ENCODE results near the gene FNDC5.

Gene FNDC5

DNA sequence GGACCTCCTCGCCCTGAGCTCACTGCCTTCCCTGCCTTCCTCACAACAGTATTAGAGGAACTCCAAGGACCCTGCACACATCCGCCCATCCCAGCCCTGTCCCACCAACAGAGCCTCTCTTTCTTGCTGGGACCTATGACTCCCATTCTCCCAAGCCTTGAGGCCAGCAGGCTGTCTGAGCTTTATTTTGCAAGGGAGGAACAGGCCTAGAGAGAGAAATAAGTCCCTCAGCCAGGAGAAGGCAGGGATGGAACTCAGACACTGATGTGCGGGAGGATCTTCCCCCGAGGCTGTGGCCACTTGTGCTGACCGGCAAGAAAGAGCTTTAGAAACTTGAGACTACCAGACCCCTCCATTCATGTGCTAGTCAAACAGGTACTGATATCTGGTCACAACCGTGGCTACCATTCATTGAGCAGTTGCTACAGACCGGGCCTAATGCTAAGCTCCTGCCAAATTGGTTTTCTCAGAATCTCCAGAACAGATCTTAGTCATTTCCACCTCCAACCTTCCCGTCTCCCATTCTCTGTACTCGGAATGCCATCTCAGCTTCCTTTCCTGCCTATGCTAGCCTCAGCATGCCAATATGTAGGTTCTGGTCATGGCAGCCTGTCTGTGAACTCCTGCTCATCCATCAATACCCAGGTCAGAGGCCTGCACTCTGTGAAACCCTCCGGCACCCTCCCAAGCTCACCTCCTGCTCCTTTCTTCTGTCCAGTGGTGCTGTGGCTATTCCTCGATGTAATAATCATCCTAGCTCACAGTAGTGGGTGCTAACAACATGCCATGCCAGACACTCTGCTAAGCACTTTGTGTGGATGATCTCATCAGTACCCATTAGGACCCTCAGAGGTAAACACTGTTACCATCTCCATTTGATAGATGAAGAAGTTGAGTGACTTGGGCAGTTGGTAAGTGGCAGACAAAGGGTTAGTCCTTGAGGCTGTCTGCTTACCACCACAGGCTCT lies 26.7 kb upstream of the FNDC5 start:
- DNase-seq = no peak

DNA sequence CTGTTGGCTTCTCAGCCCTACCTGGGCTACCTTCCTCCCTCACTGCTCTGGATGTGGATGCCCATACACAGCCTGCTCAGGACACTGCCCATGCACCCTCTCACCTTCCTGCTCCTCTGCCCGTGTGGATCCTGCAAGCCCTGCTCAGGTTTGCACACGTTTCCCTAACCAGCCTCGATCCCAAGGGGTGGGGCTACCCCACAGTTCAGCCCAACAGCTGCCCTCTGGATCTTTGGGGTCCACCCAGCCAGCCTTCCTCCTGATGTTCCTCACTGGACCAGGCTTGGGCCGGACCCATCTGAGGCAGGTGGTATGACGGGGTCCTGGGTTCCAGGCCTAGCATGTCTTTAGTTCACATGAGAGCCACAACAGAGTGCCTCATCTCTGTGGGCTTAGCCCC lies 25.7 kb upstream of the FNDC5 start:
- no peak for DNase-seq

DNA sequence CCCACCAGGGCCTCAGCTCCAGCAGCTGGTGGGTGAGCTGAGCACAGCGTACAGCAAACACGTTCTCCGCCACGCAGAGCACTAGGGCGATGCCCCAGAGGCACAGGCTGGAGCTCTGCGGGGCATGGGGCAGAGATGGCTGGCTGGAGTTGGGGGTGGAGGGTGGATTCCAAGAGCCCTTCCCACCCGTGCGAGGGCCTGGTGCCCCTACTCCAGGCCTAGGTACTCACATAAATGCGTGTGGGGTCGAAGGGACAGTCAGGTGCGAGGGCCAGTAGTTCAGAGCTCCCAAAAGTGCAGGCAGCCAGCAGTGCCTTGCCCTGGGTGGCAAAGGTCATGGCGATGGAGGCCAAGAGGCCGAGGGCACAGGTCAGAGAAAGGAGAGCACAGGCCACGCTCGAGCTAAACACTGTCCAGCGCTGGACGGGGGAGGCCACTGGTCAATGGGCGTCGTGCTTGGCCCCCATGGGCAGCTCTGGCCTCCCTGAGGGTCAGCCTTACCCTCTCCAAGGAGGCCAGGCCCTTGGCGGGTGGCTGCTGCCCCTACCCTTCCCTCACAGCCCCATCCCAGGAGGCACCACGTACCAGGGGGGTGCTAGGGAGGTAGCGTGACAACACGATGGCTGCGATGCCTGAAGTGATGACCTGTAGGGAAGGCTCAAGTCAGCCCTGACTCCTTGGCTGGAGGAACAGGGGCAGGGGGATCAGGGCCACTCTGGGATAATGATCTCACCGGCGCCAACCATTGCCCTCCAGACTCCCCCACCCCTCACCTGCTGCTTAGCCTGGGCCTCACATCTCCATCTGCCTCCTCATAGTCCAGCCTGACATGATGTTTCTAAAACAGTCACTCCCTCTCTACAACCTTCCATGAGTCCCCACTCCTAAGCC lies 24.9 kb upstream of the FNDC5 start:
- no peak for DNase-seq

DNA sequence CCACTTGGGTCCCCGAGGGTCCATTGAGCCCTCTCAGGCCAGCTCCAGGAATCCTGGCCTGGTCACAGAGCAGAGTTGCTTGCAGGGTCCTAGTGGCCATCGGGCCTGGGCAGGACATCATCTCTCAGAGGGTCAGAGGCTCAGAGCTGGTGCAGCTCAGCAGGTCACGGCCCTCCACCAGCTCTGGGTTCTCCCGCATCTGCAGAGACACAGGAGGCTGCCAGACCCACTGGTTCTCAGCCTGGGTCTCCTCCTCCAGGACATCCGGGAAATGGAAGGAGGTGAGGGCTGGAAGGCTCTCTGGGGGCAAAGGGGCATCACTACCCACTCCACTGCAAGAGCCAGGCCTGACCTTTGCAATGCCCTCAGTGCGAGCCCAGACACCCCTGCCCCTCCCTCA lies 24.0 kb upstream of the FNDC5 start:
- DNase-seq = no peak

DNA sequence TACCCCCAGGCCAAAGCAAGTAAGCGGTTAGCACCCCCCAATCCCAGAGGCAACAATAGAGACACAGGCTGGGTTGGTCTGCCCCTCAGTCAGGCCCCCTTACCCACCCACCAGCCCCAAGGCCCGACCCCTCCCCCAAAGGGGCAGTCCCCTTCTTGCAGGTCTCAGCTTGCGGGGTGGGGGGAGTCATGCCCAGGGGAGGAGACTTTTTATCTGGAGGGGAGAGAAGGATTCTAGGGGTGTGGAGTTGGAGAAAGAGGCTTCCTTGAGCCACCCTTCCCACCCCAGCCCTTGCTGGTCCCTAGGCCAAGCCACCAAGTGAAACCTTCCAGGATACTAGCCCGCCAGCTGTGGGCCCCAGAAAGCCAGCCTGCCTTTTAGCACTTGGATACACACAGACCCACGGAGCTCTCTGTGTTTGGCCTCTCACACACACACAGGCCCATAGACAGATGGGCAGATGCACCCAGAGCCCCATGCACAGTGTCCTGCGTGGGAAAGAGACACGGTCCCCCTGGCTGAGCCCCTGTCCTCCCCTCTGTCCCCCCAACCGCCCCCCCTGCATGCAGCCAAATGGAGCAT lies 23.4 kb upstream of the FNDC5 start:
- no peak for DNase-seq

DNA sequence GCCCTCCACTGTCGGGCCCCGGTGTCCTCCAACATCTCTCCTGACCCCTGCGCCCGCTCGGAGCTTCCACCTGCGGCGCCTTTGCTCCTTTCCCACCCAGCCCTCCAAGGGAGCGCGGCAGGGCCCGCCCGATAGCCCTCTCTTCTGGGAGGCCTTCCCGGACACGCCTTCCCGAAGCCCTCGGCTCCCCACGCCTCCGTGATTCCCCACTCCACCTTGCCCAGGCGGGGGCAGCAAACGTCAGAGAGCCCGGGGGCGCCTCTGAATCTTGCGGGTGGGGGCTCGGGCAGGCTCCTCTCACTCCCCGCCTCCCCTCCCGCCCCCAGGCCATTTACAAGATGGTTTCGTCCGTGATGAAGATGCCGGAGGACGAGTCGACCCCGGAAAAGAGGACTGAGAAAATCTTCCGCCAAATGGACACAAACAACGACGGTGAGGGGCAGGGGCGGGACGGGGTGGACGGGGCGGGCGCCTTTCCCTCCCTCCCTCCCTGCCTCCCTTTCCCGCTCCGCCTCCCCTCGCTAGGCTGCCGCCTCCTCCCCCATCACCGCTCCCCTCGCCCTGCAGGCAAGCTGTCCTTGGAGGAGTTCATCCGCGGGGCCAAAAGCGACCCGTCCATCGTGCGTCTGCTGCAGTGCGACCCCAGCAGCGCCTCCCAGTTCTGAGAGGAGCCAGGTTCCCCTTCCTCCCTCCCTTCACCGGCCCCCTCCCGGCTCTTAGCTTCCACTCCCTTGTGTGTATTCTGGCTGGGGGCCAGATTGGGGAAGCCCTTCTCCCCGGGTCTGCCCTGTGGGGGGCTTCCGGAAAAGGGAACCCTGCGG lies 22.7 kb upstream of the FNDC5 start:
- no peak for DNase-seq

DNA sequence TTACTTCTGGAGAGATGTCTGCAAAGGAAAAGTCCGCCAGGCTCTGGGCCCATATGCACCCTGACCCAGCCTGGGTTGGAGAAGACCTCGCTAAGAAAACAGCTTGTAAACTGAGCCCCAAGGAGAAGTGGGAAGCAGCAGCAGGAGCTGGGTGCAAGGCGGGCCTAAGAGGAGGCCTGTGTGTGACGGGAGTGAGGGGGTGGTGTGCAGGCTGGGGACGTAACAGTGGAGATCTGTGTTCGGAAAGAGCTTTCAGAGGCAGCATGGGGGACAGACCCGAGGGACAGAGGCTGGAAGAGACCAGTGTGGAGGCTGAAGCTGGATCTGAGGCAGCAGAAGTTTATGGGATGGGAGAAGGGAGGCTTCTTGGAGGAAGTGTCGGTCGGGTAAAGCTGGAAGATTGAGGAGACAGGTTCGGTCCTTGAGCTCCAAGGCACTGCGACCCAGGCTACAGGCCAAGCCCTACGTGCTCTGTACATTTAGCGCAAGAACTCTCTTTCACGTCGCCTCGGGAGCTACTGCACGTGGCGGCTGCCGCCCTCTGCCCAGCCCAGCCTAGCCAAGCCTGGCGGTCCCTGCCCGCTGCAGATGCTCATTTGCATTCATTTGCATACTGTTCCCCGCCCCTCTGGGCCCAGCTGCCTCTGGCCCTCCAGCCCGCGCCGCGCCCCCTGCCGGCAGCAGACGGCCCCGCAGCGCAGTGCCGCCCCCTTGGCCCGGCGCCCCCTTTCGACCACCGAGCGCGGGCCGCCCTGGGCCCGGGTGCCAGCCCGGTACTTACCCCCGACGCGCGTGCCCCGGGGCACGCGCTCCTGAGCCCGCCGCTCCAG lies 21.9 kb upstream of the FNDC5 start:
- peak; percentile 22 for DNase-seq

DNA sequence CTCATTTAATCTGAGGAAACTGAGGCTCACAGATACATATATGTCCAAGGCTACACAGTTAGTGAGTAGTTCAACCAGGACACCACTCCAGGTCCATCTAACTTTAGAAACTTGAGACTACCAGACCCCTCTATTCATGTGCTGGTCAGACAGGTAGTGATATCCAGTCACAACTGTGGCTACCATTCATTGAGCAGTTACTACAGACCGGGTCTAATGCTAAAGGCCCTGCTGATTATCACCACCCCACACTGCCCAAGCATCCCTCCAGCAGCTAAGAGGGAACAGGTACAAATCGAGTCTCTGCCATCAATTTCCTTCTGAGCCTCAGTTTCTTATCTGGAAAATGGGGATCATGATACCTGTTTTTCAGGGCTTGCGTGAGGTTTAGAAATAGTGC lies 20.9 kb upstream of the FNDC5 start:
- DNase-seq = no peak

DNA sequence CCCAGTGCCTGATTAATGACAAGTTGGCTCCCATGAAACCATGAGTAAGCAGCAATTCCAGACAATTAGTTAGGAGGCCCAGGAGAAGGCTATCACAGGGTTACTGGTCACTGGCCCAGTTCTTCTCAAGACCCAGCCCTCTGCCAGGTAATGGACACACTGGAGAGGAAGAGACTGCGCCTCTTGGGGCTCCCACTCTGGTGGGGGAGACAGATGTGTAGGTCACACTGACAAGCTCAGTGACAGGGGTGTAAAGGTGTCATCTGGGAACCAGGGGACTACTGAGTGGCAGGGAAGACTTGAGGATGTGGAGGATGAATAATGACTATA lies 20.5 kb upstream of the FNDC5 start:
- DNase-seq = no peak

DNA sequence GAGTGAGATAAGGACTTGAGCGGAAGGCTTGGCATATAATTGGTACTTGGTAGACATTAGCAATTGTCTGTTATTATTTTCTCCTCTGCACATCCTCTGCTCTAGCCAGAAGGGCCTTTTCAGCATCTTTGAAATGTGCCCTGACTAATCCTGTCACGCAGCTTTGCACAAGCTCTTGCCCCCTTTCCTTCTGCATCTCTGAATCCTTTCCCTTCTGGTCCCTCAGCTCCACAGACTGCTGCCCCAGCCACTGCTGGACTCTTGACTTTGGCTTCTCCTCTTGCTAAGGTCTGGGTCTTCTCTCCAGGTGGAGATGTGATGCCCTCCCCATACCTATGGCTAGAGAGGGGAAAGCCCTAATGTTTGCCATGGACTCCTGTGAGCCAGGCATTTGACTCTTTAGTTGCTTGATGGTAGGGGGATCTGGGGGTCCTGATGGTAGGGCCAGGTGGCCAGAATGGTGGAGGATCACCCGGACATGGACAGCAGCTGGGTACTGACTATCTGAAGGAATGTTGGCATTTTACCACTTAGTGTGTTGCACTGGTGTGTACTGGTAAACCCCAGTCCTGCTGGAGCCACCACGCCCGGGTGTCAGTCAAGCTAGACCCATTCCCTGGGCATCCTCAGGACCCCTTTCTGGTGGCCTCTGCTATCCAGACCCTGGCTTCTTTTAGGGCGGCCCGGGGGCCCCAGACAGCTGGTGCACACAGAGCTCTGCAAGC lies 20.0 kb upstream of the FNDC5 start:
- DNase-seq = no peak

DNA sequence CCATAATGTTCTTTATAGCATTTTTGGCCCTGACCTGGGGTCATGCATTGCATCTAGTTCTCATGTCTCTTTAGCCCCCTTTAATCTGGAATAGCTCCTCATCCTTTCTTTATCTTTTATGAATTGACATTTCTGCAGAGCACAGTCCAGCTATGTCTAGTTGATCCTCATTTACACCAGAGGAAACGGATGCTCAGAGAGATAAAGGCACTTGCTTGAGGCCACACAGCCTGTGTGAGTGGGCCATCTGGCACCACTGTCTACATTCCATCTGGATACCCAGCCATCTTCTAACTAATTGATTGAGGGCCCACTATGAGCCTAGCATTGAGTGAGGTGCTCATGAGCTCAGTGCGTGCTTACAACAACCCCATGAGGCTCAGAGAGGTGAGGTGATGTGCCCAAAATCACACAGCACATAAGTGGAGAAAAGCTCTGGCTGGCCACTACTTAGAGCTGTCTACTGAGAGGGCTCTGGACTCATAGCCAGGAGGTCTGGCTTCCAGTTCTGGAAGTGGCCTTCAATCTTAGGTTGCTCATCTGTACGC lies 19.1 kb upstream of the FNDC5 start:
- no peak for DNase-seq

DNA sequence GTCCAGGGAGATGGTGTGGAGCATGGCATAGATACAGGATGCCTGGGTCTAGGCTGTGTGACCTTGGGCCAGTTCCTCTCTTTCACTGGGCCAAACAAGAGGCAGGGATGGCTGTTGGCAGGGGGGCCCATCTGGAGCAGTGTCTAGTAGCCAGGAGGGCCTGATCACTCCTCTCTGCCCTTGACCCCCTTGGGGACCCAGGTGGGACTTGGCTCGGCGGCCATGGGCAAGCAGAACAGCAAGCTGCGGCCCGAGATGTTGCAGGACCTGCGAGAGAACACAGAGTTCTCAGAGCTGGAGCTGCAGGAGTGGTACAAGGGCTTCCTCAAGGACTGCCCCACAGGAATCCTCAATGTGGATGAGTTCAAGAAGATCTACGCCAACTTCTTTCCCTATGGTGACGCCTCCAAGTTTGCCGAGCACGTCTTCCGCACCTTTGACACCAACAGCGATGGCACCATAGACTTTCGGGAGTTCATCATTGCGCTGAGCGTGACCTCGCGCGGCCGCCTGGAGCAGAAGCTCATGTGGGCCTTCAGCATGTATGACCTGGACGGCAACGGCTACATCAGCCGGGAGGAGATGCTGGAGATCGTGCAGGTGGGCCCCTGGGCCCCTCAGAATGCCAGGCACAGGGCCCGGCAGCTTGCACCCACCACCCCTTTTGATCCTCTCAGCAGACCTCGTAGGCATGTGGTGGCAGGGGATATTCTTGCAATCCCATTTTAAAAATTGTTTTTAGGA lies 18.1 kb upstream of the FNDC5 start:
- DNase-seq = no peak

DNA sequence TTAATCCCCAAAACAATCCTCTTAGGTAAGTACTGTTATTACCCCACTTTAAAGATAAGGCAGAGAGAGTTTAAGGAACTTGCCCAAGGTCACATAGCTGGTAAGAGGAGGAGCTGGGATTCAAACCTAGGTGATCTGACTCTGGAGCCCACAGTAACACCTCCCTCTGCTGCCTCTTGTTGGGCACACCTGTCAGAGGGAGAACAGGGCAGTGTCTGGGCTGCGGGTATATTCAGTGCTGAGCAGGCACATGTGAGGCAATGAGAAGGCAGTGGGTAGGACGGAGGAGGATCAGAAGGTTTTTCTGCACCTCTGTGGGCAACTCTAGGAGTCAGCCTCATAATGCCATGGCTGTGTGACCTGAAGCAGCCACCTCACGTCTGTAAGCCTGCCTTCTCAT lies 17.4 kb upstream of the FNDC5 start:
- no peak for DNase-seq

DNA sequence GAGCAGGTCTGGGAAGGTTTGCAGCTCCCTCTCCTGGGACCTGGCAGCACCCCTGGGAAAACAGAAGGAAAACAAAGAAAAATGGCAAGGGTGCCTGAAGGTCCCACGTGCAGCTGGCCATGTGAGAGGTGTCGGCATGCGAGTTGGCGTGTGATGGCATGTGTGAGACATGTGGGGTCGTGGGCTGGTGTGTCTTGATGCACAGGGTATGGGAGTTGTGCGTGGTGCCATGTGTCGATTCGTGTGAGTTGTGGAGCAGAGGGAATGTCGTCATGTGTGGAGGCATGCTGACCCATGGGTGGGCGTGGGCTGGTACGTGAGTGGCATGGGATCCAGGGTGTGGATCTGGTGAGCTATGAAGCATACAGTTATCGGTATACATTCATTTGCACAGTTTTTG lies 16.9 kb upstream of the FNDC5 start:
- no peak for DNase-seq

DNA sequence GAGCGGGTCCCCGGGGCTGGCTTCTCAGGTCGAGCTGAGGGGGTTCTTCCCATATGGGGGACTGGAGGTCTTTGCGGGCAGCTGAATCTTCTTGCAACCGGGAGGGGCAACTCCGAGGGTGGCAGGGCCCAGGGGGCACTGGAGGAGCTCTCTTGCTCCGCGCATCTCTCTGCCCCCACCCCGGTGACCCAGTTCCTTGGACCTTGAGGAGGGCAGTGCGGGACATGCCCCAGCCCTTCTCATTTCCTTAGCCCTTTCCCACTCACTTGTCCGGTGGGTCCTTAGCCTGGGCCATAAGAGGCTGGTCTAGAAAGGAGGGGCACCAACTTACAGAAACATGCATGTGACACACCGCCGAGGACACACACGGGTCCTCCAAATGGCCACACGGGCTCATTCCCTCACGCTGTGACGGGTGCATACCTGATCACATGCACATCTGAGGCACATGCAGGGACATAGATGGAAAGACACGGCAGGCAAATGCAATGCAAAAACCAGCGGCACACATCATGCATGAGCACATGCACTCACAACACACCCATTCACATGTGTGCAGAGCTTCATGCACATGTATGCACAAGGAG lies 16.2 kb upstream of the FNDC5 start:
- no peak for DNase-seq

DNA sequence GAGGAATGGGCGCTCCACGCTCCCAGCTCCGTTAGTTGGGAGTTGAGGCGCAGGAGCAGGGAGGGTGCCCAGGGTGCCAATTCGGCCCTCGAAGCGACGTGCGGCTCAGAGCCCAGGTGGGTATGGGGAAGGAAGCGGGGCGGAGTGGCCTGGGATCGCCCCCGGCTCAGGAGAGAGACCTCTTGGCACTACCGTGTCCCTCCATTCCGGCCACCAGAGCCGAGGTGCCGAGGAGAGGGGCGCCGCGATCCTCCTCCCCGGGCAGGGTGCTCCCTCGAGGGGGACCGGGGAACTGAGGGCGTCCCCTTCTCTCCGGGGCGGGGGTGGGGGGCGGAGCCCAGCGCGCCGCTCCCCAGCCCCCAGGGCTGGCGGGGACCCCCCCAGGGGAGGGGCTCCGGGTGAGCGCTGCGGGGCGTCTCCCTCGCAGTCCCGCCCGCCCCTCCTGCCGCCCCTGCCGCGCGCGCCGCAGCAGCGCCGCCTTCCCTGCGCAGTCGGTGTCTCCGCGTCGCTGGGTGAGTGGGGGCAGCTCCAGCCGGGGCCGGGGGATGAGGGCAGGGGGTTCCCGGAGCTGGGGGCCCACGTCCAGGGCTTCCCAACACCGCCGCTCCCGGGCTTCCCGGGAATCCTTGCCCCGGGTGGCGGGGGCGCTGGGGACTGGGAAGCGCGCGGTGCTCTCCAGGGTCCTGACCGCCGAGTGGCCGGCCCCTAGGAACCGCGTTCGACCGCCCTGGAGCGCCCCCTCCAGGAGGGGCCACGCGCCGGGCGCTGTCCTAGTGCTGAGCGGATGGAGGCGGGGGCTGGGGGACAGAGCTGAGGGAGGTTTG lies 15.5 kb upstream of the FNDC5 start, which contains the start of gene HPCA:
Gene HPCA, plus strand, starts transcription at position 488 of the 824 bp plus-strand sequence. CDS start 2,408 bp downstream, outside the sequence.
- DNase-seq = no peak

DNA sequence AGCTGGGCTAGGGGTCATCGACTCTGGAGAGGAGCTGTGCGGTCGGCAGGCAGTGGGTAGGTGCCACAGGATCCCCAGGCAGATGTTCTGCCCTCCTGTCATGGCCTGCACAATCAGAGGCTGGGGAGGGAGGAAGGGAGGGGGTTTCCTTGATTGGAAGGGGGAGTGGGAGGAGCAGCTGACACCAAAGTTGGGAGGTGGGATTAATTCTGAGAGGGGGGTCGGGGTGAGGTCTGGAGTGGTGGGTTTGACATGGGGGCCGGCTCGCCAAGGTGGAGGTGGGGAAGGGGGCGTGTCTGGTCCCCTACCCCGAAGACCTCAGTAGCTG lies 14.9 kb upstream of the FNDC5 start:
- DNase-seq = no peak

DNA sequence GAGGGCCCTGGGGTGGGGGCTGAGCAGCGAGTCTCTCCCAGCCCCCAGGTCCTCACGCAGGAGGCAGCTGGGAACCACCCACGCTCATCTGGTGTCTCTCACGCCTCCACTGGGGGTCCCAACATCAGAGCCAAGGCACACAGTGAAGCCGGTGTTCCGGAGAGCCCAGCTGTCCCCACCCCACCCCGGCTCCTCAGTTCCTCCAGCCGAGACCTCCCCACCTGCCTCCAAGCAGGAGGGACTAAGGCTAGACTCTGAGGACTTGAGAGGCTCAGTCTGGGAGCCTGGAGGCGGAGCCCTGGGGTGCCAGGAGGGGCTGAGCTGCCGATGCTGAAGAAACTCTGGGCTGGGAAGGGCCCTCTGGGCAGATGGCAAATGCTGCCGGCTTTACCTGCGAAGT lies 14.0 kb upstream of the FNDC5 start:
- no peak for DNase-seq

DNA sequence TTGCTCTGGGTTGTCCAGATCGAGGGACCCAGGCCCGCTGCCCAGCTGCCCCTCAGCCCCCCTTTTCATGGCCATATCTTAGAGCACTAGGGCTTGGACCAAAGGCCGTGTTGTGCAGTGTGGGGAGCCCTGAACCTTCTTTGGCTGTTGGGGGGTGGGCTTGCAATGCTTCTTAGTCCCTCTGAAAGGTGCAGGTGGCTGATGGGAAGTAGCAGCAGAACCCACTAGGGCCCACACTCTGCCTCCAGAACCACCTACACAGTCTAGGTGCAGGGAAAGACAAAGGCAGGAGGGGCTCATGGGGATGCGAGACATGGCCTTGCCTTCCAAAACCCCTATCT lies 13.3 kb upstream of the FNDC5 start:
- DNase-seq = no peak

All from CD4-positive, alpha-beta T cell treated with Interferon gamma for 1 hour (primary cell).